K562 (cell line): ENCODE data around the gene SMIM45.

Source experiments
- ATAC-seq: fragments of 200-7000 bp; cut with Tn5 transposase; 3 replicates; pipeline ENCODE4 v1.9.1; 2020; ENCODE audit warnings: moderate library complexity
- BruUV-seq: library from RNA; stranded (reverse); fragments of 400-500 nt; replicated peaks from 2 replicates; lab custom pipeline; 2021; lab: Mats Ljungman, UMichigan
- CTCF ChIA-PET: fragments of 300-600 bp; formaldehyde crosslinking; extraction: SDS; loops from one replicate; lab custom pipeline; 2021; ENCODE audit warnings: low intra/inter-chr PET ratio; lab: Yijun Ruan, JAX
- POLR2A ChIA-PET: fragments of 300-600, 350-650 bp; sonication (Branson Sonifier 250); formaldehyde crosslinking; extraction: SDS; loops from one replicate; lab custom pipeline; 2021; ENCODE audit warnings: antibody characterized with exemption, inconsistent platforms; lab: Yijun Ruan, JAX
- DNase-seq, 4 experiments: peaks; one replicate each; pipeline versions ENCODE4 v3.0.0 to v3.0.0-alpha.2; 2011 to 2018; ENCODE audit warnings: low spot score in 3 of 4, mixed read lengths in 3 of 4; ENCODE audit errors: extremely low read depth in 1 of 4
- FAIRE-seq: peaks from 2 replicates; lab custom pipeline; 2011; peaks lifted over from hg19 to GRCh38; lab: Jason Lieb, UNC
- H2AFZ ChIP-seq: 2 replicates; pipeline ENCODE4 v1.6.0; 2011; ENCODE audit warnings: low read depth, low read length, control low read depth, inconsistent platforms
- H3K27ac ChIP-seq: fragments of 200-600 bp; 3 replicates; pipeline ENCODE4 v1.8.0; 2011; ENCODE audit warnings: low read depth, mild to moderate bottlenecking, control low read depth, inconsistent platforms, low read length, moderate library complexity, mixed read lengths; ENCODE audit errors: extremely low read depth
- H3K27me3 ChIP-seq, 2 experiments: fragments of 300-600 bp in 1 of 2; 2 replicates in 1 of 2; 3 replicates in 1 of 2; pipeline versions ENCODE4 v1.6.0 to v1.8.0; 2011; ENCODE audit warnings: inconsistent platforms in 2 of 2, low read length in 2 of 2, mild to moderate bottlenecking in 1 of 2, mixed read lengths in 1 of 2, moderate library complexity in 1 of 2; ENCODE audit not compliant: control insufficient read depth in 2 of 2, insufficient read depth in 2 of 2
- H3K36me3 ChIP-seq: fragments of 300-600 bp; 3 replicates; pipeline ENCODE4 v1.8.0; 2011; ENCODE audit warnings: mild to moderate bottlenecking, low read length, inconsistent platforms; ENCODE audit not compliant: control insufficient read depth, insufficient read depth
- H3K4me1 ChIP-seq, 2 experiments: fragments of 200-600 bp in 1 of 2; replicated peaks in 1 of 2; 2 replicates in 1 of 2; 3 replicates in 1 of 2; pipeline versions ENCODE4 v1.5.1 to v1.8.0; 2011; ENCODE audit warnings: inconsistent platforms in 2 of 2, low read length in 2 of 2, mild to moderate bottlenecking in 1 of 2, mixed read lengths in 1 of 2, moderate library complexity in 1 of 2; ENCODE audit not compliant: control insufficient read depth in 2 of 2, insufficient read depth in 2 of 2
- H3K4me2 ChIP-seq: 2 replicates; pipeline ENCODE4 v1.6.1; 2011; ENCODE audit warnings: low read length, control low read depth, inconsistent platforms, mixed read lengths; ENCODE audit not compliant: insufficient read depth
- H3K4me3 ChIP-seq: fragments of 200-600 bp; sonication (generic), shearing (Covaris generic); 2 replicates; pipeline ENCODE4 v1.5.1; 2016; ENCODE audit warnings: control low read depth, inconsistent platforms
- H3K79me2 ChIP-seq: fragments of 200-600 bp; 3 replicates; pipeline ENCODE4 v1.8.0; 2011; ENCODE audit warnings: low read length, inconsistent platforms; ENCODE audit not compliant: control insufficient read depth, insufficient read depth
- H3K9ac ChIP-seq, 2 experiments: 2 replicates each; pipeline versions ENCODE4 v1.6.0 to v1.6.1; 2011; ENCODE audit warnings: low read depth in 2 of 2, low read length in 2 of 2, control low read depth in 1 of 2, inconsistent platforms in 1 of 2, mild to moderate bottlenecking in 1 of 2, mixed read lengths in 1 of 2; ENCODE audit not compliant: insufficient read depth in 1 of 2
- H3K9me1 ChIP-seq: one replicate; pipeline ENCODE4 v1.6.0; 2011; ENCODE audit warnings: inconsistent platforms, mild to moderate bottlenecking, low read length, moderate library complexity; ENCODE audit not compliant: control insufficient read depth, insufficient read depth
- H3K9me3 ChIP-seq: replicated peaks from 2 replicates; pipeline ENCODE4 v1.5.1; 2011; ENCODE audit warnings: low read depth, low read length, inconsistent platforms; ENCODE audit not compliant: control insufficient read depth, insufficient read depth
- H4K20me1 ChIP-seq: replicated peaks from 2 replicates; pipeline ENCODE4 v1.6.1; 2011; ENCODE audit warnings: low read length, inconsistent platforms, mixed read lengths; ENCODE audit not compliant: control insufficient read depth, insufficient read depth
- BHLHE40 ChIP-seq: IDR thresholded peaks from 2 replicates; pipeline ENCODE4 v1.6.1; 2011; ENCODE audit warnings: low read length, improper control_type of control experiment
- CEBPG ChIP-seq, 3 experiments: fragments of 200-800 bp in 1 of 3; sonication (Bioruptor generic) in 1 of 3; sonication (generic) in 1 of 3; formaldehyde crosslinking in 1 of 3; IDR thresholded peaks in 2 of 3; conservative IDR thresholded peaks in 1 of 3; 2 replicates each; pipeline versions ENCODE4 v1.6.1 to v1.8.0; 2016 to 2022; ENCODE audit warnings: missing compliant biosample characterization in 2 of 3, missing genetic modification characterization in 2 of 3, mild to moderate bottlenecking in 1 of 3, missing genetic modification reagents in 1 of 3
- GTF2A2 ChIP-seq: IDR thresholded peaks from 2 replicates; pipeline ENCODE4 v1.6.1; 2016; ENCODE audit warnings: mild to moderate bottlenecking, missing genetic modification characterization, missing compliant biosample characterization
- HDAC6 ChIP-seq: IDR thresholded peaks from 2 replicates; pipeline ENCODE4 v1.6.1; 2012; ENCODE audit warnings: low read depth, mild to moderate bottlenecking, control low read depth, inconsistent platforms, low read length, moderate library complexity
- L3MBTL2 ChIP-seq: fragments of 450-650 bp; IDR thresholded peaks from 2 replicates; pipeline ENCODE4 v1.6.1; 2016; ENCODE audit warnings: mild to moderate bottlenecking, moderate library complexity
- PHF8 ChIP-seq: fragments of 200-600 bp; sonication (generic); IDR thresholded peaks from 2 replicates; pipeline ENCODE4 v1.6.1; 2012; ENCODE audit warnings: mixed run types, mild to moderate bottlenecking, inconsistent platforms, low read length, moderate library complexity, borderline replicate concordance
- RBM15 ChIP-seq: fragments of 200-400 bp; formaldehyde crosslinking; IDR thresholded peaks from 2 replicates; pipeline ENCODE4 v1.6.1; 2018; ENCODE audit warnings: mild to moderate bottlenecking, low read length, moderate library complexity; ENCODE audit not compliant: insufficient read depth
- WGBS: fragments of 100-300 bp; shearing (Covaris generic); methylation state at CpG from one replicate; pipeline ENCODE4 v1.1.6; 2016; ENCODE audit warnings: low coverage, mixed read lengths; ENCODE audit not compliant: insufficient coverage; ENCODE audit errors: missing lambda C conversion rate; 5-methylcytosine and 5-hydroxymethylcytosine counted together
- in situ Hi-C: fragments of 300-500 bp; cut with MboI; formaldehyde crosslinking; loops from 4 replicates; pipeline ENCODE4 v1.15.0; 2018; ENCODE audit warnings: inconsistent platforms, mixed read lengths
- intact Hi-C: fragments of 100-400 bp; cut with micrococcal nuclease; formaldehyde crosslinking; loops from 2 replicates; pipeline ENCODE4 v1.14.2; 2022
- TF ChIP-seq, protein P1 (sequence below), 2 experiments: IDR thresholded peaks; 2 replicates each; pipeline ENCODE4 v1.6.1; 2011; ENCODE audit warnings: borderline replicate concordance in 1 of 2, control low read depth in 1 of 2, low read depth in 1 of 2, low read length in 1 of 2, mild to moderate bottlenecking in 1 of 2, mixed read lengths in 1 of 2, moderate library complexity in 1 of 2; ENCODE audit not compliant: insufficient read depth in 1 of 2, insufficient read length in 1 of 2, poor library complexity in 1 of 2, severe bottlenecking in 1 of 2; ENCODE audit errors: extremely low read depth in 1 of 2

Gene SMIM45

DNA sequence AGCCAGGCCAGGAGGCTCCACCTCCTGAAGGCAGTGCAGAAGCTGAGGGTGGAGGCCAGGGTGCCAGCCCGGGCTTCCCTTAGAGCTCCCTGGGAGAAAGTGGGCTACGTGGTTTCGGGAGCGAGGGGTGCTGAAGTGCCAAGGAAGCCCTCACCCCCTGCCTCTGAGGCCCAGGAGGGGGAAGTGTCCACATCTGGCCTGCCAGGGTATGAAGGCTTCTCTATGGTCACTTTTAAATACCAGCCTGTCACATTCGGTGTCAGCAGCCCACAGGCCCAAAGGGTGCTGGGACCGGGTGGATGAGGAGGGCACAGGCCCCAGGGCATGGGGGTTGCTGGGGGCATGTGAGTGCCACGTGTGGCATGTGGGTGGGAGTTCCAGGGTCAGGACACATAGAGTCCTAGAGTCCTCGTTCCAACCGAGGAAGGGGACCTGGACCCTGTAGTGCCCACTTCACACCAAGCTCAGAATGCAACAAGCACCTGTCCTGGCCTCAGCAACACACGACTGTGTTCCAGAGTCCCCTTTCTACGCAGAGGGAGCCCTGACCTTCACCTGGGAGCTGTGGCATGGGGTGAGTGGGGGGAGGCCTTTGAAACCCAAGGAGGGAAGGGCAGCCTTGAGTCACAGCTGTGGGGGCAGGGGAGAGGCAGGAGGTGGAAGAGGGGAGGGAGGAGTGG, 38.8 kb upstream of the SMIM45 start:
- no peak for TF ChIP-seq GTF2A2 (tag)
- no TSS peak for BruUV-seq
- H3K27me3 ChIP-seq = 0 out of 5 replicates have a peak, but pooled peaks cover 0 to 4% of the 10 kb centered on the region in 2 experiments
- H3K9ac ChIP-seq = no peak overlapping the region
- DNase-seq (no peak), FAIRE-seq (no peak), ATAC-seq (no peak)
- POLR2A ChIA-PET = interaction anchor here (0.6 to 2.2 kb wide), 2 partner anchors 28 to 47 kb away, joined by 4 to 7 read pairs; no protein-coding TSS in a partner anchor
- no peak overlapping the region for H2AFZ ChIP-seq
- H3K9me1 ChIP-seq = no peaks in the 10 kb centered on the region
- intact Hi-C loops = no loop called here
- no peak overlapping the region for H3K4me2 ChIP-seq
- CTCF ChIA-PET = no interaction called here
- 62% methylated on average over 10 of the region's 11 CpGs for WGBS
- no peaks in the 10 kb centered on the region for H3K36me3 ChIP-seq
- in situ Hi-C loops = no loop called here
- H3K9me3 ChIP-seq = no peaks in the 10 kb centered on the region
- H3K4me3 ChIP-seq = no peak overlapping the region
- H3K4me1 ChIP-seq = peaks cover 6 to 43% of the 10 kb centered on the region in 2 experiments; a peak in 3 of 5 replicates
- H3K27ac ChIP-seq = no peak overlapping the region
- H3K79me2 ChIP-seq = no peaks in the 10 kb centered on the region
- H4K20me1 ChIP-seq = peaks cover 10% of the 10 kb centered on the region; the same call in 1 of the 2 replicates

DNA sequence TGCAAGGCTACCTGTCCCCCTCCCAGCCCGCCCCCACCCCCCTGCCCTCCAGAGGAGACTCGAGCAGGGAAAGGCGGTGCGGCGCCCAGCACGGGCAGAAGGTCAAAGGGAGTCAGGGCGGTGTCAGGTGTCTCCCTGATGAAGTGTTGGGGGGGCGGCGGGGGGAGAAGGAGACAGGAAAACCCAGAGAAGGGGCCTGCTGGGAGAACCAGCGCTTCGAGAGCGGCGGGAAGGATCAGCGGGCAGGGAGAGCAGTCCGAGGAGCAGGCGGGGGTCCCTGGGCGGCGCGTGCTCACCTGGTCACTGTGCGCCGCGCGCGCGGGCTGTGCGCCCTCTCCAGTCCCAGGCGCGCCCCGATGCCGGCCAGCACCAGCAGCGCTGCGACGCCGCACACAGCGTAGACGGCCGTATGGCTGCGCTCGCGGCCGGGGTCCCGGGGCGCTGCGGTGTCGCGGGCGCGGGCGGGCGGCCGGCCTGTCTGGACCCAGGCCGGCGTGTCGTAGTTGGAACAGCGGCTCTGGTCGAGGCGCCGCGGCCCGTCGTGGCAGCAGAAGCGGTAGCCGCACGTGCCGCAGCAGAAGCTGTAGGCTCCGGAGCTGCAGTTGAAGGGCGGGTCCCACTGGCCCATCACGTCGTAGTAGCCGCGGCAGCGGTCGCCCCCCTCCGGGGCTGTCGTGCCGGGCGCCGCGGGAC, 38.0 kb upstream of the SMIM45 start:
- ATAC-seq = no peak
- H3K27me3 ChIP-seq = 0 out of 5 replicates have a peak, but pooled peaks cover 0 to 4% of the 10 kb centered on the region in 2 experiments
- no peaks in the 10 kb centered on the region for H3K9me3 ChIP-seq
- ChIA-PET POLR2A (interaction anchor here (0.6 kb wide), 1 partner anchor 48 kb away, joined by 4 read pairs; no protein-coding TSS in a partner anchor), CTCF (interaction anchor here (0.7 kb wide), 1 partner anchor 53 kb away, joined by 4 read pairs; no protein-coding TSS in a partner anchor)
- H3K9me1 ChIP-seq = no peaks in the 10 kb centered on the region
- H3K9ac ChIP-seq = peak overlapping the region in 1 of 2 experiments; percentile 88; a peak in 1 of 4 replicates
- intact Hi-C loops (no loop called here), in situ Hi-C loops (no loop called here)
- no peak overlapping the region for H3K4me2 ChIP-seq
- no peak overlapping the region for H2AFZ ChIP-seq
- no peaks in the 10 kb centered on the region for H3K36me3 ChIP-seq
- WGBS = 48% methylated on average over 22 of the region's 79 CpGs
- BruUV-seq = no TSS peak
- H4K20me1 ChIP-seq = peaks cover 9% of the 10 kb centered on the region; the same call in 1 of the 2 replicates
- no peak for FAIRE-seq
- peak in 2 of 4 experiments; percentile 39 to 42 for DNase-seq
- no peak overlapping the region for H3K27ac ChIP-seq
- H3K4me1 ChIP-seq = peaks cover 6 to 41% of the 10 kb centered on the region in 2 experiments; a peak in 3 of 5 replicates
- H3K79me2 ChIP-seq = no peaks in the 10 kb centered on the region
- H3K4me3 ChIP-seq = no peak overlapping the region
- TF ChIP-seq HDAC6 (peak; percentile 70; the same call in 1 of the 2 replicates), PHF8 (no peak), L3MBTL2 (0 out of 2 replicates have a peak, but pooled peaks have one; percentile 20), BHLHE40 (peak; percentile 42; the same call in 1 of the 2 replicates), CEBPG (CRISPR knock-in tag; IDR thresholded peaks at IDR 0.05) (no peak), CEBPG (tag; conservative IDR thresholded peaks at IDR 0.05 in 1 of 2, IDR thresholded peaks at IDR 0.05 in 1 of 2) (no peak), RBM15 (no peak)
- TF ChIP-seq, protein P1, sequence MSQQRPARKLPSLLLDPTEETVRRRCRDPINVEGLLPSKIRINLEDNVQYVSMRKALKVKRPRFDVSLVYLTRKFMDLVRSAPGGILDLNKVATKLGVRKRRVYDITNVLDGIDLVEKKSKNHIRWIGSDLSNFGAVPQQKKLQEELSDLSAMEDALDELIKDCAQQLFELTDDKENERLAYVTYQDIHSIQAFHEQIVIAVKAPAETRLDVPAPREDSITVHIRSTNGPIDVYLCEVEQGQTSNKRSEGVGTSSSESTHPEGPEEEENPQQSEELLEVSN (IDR thresholded peaks at IDR 0.05; ENCODE audit: borderline replicate concordance in 1 of 2, extremely low read depth in 1 of 2, insufficient read depth in 1 of 2, insufficient read length in 1 of 2, low read depth in 1 of 2, low read length in 1 of 2, poor library complexity in 1 of 2, severe bottlenecking in 1 of 2) = peak; percentile 32 to 76
